WI38 (cell line): Measurements from ENCODE around the gene LIN7A.
"Not testable (repeated sequence)": the region's sequence is repeated elsewhere in the genome, so short reads cannot be mapped to it uniquely, and the experiment has no call there.

Experiments used
- H3K4me3 ChIP-seq: 2 replicates; pipeline ENCODE4 v1.5.1; 2011; ENCODE audit warnings: low read depth, mild to moderate bottlenecking, control low read depth, low read length
- TF ChIP-seq, protein P1 (sequence below): IDR thresholded peaks from 2 replicates; pipeline ENCODE4 v1.5.1; 2012; ENCODE audit warnings: low read depth, mild to moderate bottlenecking, control low read depth, low read length

LIN7A gene

DNA sequence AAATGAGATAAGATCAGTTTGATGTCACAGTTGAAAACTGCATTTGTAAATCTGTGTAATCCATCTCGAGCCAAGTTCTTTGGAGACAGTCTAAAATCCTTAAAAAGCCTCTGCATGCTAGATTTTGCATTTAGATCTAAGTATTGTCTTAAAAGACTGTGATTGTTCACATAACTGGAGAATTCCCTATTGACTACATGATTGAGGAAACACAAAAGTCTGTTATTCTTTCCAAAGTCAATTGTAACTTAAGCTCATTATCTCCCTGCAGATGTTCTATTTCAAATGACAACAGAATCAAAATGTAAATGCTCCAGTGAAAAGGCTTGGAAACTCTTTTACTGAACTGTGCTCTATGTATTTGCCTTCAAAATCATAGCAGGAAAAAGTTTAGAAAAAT is 143.2 kb downstream of the LIN7A start:
- TF ChIP-seq, protein P1, sequence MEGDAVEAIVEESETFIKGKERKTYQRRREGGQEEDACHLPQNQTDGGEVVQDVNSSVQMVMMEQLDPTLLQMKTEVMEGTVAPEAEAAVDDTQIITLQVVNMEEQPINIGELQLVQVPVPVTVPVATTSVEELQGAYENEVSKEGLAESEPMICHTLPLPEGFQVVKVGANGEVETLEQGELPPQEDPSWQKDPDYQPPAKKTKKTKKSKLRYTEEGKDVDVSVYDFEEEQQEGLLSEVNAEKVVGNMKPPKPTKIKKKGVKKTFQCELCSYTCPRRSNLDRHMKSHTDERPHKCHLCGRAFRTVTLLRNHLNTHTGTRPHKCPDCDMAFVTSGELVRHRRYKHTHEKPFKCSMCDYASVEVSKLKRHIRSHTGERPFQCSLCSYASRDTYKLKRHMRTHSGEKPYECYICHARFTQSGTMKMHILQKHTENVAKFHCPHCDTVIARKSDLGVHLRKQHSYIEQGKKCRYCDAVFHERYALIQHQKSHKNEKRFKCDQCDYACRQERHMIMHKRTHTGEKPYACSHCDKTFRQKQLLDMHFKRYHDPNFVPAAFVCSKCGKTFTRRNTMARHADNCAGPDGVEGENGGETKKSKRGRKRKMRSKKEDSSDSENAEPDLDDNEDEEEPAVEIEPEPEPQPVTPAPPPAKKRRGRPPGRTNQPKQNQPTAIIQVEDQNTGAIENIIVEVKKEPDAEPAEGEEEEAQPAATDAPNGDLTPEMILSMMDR: no peak
- H3K4me3 ChIP-seq: no peak overlapping the region

DNA sequence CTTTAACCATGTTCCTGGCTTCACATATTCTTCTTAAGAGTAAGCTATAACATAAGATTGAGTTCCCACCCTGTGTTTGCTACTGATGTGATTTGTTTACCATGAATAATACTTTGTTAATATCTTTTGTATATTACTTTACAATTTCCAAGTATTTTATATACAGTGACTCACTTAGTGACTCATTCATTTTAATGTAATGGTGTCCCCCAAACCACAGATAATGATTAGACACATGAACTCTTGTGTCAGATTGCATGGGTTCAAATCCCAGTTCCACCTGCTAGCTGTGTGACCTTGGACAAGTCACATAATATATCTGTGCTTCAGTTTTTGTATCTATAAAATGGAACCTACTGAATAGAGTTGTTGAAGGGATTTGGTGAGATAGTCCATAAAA is 144.9 kb downstream of the LIN7A start:
- no peak overlapping the region for H3K4me3 ChIP-seq
- TF ChIP-seq, protein P1: no peak

DNA sequence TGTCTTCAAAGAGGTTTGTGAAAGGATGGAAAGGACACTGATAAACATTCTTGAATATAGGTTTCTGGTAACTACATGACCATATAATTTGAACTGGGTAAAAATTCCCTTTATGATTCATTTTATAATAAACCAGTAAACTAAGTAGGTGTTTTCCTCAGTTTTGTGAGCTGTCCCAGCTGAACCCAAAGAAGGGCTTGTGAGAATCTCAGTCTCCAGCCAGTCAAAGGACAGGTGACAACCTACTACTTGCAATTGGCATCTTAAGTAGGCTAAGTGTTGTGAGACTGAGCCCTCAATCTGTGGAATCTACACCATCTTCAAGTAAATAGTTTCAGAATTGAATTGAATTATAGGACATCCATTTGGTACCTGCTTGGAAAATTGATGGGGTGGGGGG is 145.9 kb downstream of the LIN7A start:
- TF ChIP-seq, protein P1: no peak
- no peak overlapping the region for H3K4me3 ChIP-seq

DNA sequence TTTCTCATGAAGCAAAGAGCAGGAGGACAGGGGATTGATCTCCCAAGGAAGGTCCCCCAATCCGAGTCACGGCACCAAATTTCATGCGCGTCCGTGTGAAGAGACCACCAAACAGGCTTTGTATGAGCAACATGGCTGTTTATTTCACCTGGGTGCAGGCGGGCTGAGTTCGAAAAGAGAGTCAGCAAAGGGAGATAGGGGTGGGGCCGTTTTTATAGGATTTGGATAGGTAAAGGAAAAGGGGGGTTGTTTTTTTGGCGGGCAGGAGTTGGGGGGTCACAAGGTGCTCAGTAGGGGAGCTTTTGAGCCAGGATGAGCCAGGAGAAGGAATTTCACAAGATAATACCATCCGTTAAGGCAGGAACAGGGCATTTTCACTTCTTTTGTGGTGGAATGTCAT is 149.3 kb downstream of the LIN7A start:
- not testable (repeated sequence) for H3K4me3 ChIP-seq

DNA sequence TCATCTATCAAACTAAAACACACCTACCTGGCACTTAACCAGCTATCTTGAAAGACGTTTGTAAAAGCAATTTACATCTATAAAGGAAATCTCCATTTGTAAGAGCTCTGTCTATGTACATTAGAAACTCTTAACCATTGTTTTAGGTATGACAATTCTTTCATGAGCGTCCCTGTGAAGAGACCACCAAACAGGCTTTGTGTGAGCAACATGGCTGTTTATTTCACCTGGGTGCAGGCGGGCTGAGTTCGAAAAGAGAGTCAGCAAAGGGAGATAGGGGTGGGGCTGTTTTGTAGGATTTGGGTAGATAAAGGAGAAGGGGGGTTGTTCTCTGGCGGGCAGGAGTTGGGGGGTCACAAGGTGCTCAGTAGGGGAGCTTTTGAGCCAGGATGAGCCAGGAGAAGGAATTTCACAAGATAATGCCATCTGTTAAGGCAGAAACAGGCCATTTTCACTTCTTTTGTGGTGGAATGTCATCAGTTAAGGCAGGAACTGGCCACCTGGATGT is 154.7 kb downstream of the LIN7A start:
- not testable (repeated sequence) for H3K4me3 ChIP-seq

DNA sequence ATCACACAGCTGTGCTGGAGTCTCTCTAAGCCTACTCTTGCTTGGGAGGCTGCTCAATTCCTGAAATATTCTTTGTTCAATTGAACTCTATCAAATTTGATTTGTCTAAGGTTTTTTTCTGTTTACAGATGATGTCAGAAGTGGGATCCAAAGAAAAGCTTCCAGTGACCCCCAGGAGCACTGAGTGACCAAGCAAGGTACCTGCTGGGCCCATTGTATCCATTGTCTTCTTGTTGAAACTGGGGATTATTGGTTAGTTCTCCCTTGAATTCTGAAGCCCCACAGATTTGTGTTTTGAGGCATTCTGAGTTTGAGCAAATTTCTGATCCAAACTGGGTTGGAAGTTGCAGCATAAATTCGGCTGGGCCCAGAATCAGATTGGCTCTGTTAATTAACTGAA is 156.4 kb downstream of the LIN7A start:
- TF ChIP-seq, protein P1: no peak
- H3K4me3 ChIP-seq: no peak overlapping the region

DNA sequence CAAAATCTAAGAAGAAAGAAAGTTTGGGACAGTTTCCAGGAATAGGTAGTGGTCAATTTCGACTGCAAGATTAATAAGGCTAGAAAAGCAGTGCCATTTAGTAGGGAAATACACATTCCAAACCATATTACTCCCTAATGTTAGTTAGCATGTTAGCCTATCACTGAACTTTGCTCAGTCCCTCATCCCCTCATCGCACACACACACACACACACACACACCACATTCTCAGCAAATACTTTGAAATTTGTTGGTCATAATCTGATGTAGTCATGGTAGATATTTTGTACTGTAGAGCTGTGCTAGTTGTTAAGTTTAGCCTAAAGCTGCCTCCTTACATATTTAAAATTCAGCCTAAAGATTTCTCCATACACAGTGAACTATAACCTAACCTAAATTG is 157.0 kb downstream of the LIN7A start:
- TF ChIP-seq, protein P1: no peak
- no peak overlapping the region for H3K4me3 ChIP-seq

DNA sequence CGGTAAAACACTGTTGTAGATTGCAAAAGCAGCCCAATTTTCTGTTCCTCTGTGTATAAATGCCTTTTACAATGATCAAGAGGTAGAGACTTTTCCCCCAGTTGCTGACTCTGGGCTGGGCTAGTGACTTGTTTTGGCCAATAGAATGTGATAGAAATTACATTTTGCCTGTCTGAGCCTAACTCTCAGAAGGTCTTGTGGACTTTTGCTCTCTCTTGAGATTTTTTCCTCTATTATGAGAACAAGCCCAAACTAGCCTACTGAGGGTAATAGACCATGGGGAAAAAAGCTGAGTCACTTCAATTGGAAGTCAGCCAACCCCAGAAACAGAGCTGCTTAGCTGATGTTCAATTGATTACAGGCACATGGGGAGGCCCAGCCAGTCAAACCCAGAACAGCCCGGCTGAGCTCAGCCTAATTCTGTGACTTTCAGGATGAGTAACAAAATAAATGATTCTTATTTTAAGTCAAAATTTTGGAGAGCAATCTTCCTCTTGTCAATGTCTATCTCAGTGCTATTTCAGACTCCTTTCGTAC is 159.7 kb downstream of the LIN7A start:
- H3K4me3 ChIP-seq: no peak overlapping the region
- TF ChIP-seq, protein P1: no peak
